RWPE1 (cell line): ENCODE data around the gene PTPRN2.
"Not testable (repeated sequence)": the region's sequence is repeated elsewhere in the genome, so short reads cannot be mapped to it uniquely, and the experiment has no call there.

Experiments used
- CTCF ChIA-PET: fragments of 350-600 bp; sonication (Branson Sonifier 250); formaldehyde crosslinking; extraction: SDS; loops from one replicate; lab custom pipeline; 2021; lab: Yijun Ruan, JAX
- POLR2A ChIA-PET: fragments of 400-600 bp; formaldehyde crosslinking; extraction: SDS; loops from one replicate; lab custom pipeline; 2020; ENCODE audit warnings: antibody characterized with exemption; ENCODE audit not compliant: low non-redundant PET; lab: Yijun Ruan, JAX
- DNase-seq: peaks from one replicate; pipeline ENCODE4 v3.0.0; 2012; ENCODE audit warnings: low spot score
- H3K27ac ChIP-seq: fragments of 450-650 bp; 2 replicates; pipeline ENCODE4 v1.5.1; 2017
- CTCF ChIP-seq: fragments of 450-650 bp; conservative IDR thresholded peaks from 2 replicates; pipeline ENCODE4 v1.5.1; 2017; ENCODE audit warnings: low read depth, mild to moderate bottlenecking

The PTPRN2 gene

GRCh38 chr7:157986051-157986450, 601.6 kb downstream of the PTPRN2 start:
- CTCF ChIA-PET = no interaction called here
- H3K27ac ChIP-seq = no peak overlapping the region
- POLR2A ChIA-PET = no interaction called here
- no peak for DNase-seq
- TF ChIP-seq CTCF = no peak

- DNase-seq = no peak
- no peak overlapping the region for H3K27ac ChIP-seq
- no peak for TF ChIP-seq CTCF
- ChIA-PET CTCF (no interaction called here), POLR2A (no interaction called here)
Measured at GRCh38 chr7:157985636-157986035, 602.0 kb downstream of the PTPRN2 start.

GRCh38 chr7:157984423-157985163, 603.0 kb downstream of the PTPRN2 start:
- ChIA-PET POLR2A (no interaction called here), CTCF (no interaction called here)
- TF ChIP-seq CTCF = no peak
- no peak overlapping the region for H3K27ac ChIP-seq
- DNase-seq = no peak

GRCh38 chr7:157983502-157984422, 603.9 kb downstream of the PTPRN2 start:
- CTCF ChIA-PET = interaction anchor here (0.5 kb wide), 1 partner anchor 78 kb away, joined by 3 read pairs; no protein-coding TSS in a partner anchor
- TF ChIP-seq CTCF = no peak
- no peak overlapping the region for H3K27ac ChIP-seq
- no peak for DNase-seq
- POLR2A ChIA-PET = no interaction called here

- DNase-seq = no peak
- no peak overlapping the region for H3K27ac ChIP-seq
- ChIA-PET CTCF (no interaction called here), POLR2A (no interaction called here)
- TF ChIP-seq CTCF = no peak
Measured at GRCh38 chr7:157981778-157982177, 605.8 kb downstream of the PTPRN2 start.

- H3K27ac ChIP-seq = no peak overlapping the region
- ChIA-PET CTCF (no interaction called here), POLR2A (no interaction called here)
- no peak for DNase-seq
- no peak for TF ChIP-seq CTCF
Measured at GRCh38 chr7:157980774-157981173, 606.8 kb downstream of the PTPRN2 start.

- H3K27ac ChIP-seq, POLR2A ChIA-PET, CTCF ChIA-PET, DNase-seq: not testable (repeated sequence)
Measured at GRCh38 chr7:157980341-157980731, 607.3 kb downstream of the PTPRN2 start.
